Measurements from ENCODE around the gene SPATA13. TPM values are rescaled to one million over a fixed set of nuclear protein-coding genes. Genes with fewer than 3 reads are reported as not detected.

SPATA13 gene
- total and polyA plus RNA-seq, 10 of the 15 experiments (the other 5 are each of a cell fraction or from before 2014, with no cell fraction given), result 2.4 to 11.1 (median 10.2) TPM

GRCh38 chr13:24274452-24275021 is 114.0 kb downstream of the SPATA13 start (continued):
- TF ChIP-seq MLLT1 (IDR thresholded peaks at IDR 0.05), result peak; percentile 98
- 0 out of 2 replicates have a peak, but pooled peaks have one; percentile 51 for TF ChIP-seq POLR2AphosphoS5 (IDR thresholded peaks at IDR 0.05; ENCODE audit: low read length)
- peak; percentile 68 for TF ChIP-seq CREB1 (IDR thresholded peaks at IDR 0.05; ENCODE audit: low read depth)
- 0 out of 2 replicates have a peak, but pooled peaks have one; percentile 26 for TF ChIP-seq GABPA (IDR thresholded peaks at IDR 0.05; ENCODE audit: low read depth)
- TF ChIP-seq, protein P1, sequence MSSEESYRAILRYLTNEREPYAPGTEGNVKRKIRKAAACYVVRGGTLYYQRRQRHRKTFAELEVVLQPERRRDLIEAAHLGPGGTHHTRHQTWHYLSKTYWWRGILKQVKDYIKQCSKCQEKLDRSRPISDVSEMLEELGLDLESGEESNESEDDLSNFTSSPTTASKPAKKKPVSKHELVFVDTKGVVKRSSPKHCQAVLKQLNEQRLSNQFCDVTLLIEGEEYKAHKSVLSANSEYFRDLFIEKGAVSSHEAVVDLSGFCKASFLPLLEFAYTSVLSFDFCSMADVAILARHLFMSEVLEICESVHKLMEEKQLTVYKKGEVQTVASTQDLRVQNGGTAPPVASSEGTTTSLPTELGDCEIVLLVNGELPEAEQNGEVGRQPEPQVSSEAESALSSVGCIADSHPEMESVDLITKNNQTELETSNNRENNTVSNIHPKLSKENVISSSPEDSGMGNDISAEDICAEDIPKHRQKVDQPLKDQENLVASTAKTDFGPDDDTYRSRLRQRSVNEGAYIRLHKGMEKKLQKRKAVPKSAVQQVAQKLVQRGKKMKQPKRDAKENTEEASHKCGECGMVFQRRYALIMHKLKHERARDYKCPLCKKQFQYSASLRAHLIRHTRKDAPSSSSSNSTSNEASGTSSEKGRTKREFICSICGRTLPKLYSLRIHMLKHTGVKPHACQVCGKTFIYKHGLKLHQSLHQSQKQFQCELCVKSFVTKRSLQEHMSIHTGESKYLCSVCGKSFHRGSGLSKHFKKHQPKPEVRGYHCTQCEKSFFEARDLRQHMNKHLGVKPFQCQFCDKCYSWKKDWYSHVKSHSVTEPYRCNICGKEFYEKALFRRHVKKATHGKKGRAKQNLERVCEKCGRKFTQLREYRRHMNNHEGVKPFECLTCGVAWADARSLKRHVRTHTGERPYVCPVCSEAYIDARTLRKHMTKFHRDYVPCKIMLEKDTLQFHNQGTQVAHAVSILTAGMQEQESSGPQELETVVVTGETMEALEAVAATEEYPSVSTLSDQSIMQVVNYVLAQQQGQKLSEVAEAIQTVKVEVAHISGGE (CRISPR knock-in tag; IDR thresholded peaks at IDR 0.05), result no peak
- TF ChIP-seq, protein P2, sequence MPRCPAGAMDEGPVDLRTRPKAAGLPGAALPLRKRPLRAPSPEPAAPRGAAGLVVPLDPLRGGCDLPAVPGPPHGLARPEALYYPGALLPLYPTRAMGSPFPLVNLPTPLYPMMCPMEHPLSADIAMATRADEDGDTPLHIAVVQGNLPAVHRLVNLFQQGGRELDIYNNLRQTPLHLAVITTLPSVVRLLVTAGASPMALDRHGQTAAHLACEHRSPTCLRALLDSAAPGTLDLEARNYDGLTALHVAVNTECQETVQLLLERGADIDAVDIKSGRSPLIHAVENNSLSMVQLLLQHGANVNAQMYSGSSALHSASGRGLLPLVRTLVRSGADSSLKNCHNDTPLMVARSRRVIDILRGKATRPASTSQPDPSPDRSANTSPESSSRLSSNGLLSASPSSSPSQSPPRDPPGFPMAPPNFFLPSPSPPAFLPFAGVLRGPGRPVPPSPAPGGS (IDR thresholded peaks at IDR 0.05; ENCODE audit: borderline replicate concordance, insufficient read depth, low read depth, low read length, poor library complexity, severe bottlenecking), result peak; percentile 22
- peak; percentile 11 for TF ChIP-seq SMAD1 (IDR thresholded peaks at IDR 0.05; ENCODE audit: low read depth, partially characterized antibody)
- 0 out of 2 replicates have a peak, but pooled peaks have one; percentile 22 for TF ChIP-seq JUNB (IDR thresholded peaks at IDR 0.05)
- TF ChIP-seq, protein P3, sequence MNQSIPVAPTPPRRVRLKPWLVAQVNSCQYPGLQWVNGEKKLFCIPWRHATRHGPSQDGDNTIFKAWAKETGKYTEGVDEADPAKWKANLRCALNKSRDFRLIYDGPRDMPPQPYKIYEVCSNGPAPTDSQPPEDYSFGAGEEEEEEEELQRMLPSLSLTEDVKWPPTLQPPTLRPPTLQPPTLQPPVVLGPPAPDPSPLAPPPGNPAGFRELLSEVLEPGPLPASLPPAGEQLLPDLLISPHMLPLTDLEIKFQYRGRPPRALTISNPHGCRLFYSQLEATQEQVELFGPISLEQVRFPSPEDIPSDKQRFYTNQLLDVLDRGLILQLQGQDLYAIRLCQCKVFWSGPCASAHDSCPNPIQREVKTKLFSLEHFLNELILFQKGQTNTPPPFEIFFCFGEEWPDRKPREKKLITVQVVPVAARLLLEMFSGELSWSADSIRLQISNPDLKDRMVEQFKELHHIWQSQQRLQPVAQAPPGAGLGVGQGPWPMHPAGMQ (IDR thresholded peaks at IDR 0.05; ENCODE audit: borderline replicate concordance), result no peak
- 0 out of 2 replicates have a peak, but pooled peaks have one; percentile 22 for TF ChIP-seq ZNF217 (IDR thresholded peaks at IDR 0.05)
- peak; percentile 30; the same call in 1 of the 2 replicates for TF ChIP-seq MXI1 (IDR thresholded peaks at IDR 0.05; ENCODE audit: low read depth, low read length)
- TF ChIP-seq YY1 (IDR thresholded peaks at IDR 0.05; ENCODE audit: low read depth, low read length), result peak; percentile 57; the same call in 1 of the 2 replicates
- TF ChIP-seq RAD21 (IDR thresholded peaks at IDR 0.05; ENCODE audit: insufficient read depth, low read depth, low read length), result no peak
- peak; percentile 33; the same call in 1 of the 2 replicates for TF ChIP-seq TAF1 (IDR thresholded peaks at IDR 0.05; ENCODE audit: borderline replicate concordance, low read depth, low read length)
- peak; percentile 55; the same call in 1 of the 2 replicates for TF ChIP-seq SREBF1 (IDR thresholded peaks at IDR 0.05; ENCODE audit: low read length)
- peak; percentile 59 to 71 for TF ChIP-seq EP300 (IDR thresholded peaks at IDR 0.05; ENCODE audit: borderline replicate concordance in 1 of 2, control insufficient read depth in 1 of 2, low read depth in 2 of 2, low read length in 2 of 2)

All from GM12878 (cell line).